Muscle layer of colon (tissue), 2 donors: ENCODE results near the gene TFIP11.

Experiments
- H3K27ac ChIP-seq: one replicate; pipeline ENCODE4 v1.7.0; 2013; ENCODE audit warnings: low read depth, mild to moderate bottlenecking, low read length, moderate library complexity
- H3K27me3 ChIP-seq, 2 donors: one replicate each; pipeline ENCODE4 v1.7.0; 2013; ENCODE audit warnings: low read length in 2 of 2, mild to moderate bottlenecking in 2 of 2; ENCODE audit not compliant: insufficient read depth in 2 of 2, control insufficient read depth in 1 of 2
- H3K36me3 ChIP-seq: one replicate; pipeline ENCODE4 v1.7.0; 2013; ENCODE audit warnings: mild to moderate bottlenecking, low read length; ENCODE audit not compliant: insufficient read depth
- H3K4me1 ChIP-seq: one replicate; pipeline ENCODE4 v1.7.0; 2013; ENCODE audit warnings: mild to moderate bottlenecking, low read length; ENCODE audit not compliant: insufficient read depth
- H3K4me3 ChIP-seq, 2 donors: one replicate each; pipeline ENCODE4 v1.7.0; 2013; ENCODE audit warnings: low read length in 2 of 2, low read depth in 1 of 2, mild to moderate bottlenecking in 1 of 2, moderate library complexity in 1 of 2
- H3K9ac ChIP-seq: one replicate; pipeline ENCODE4 v1.7.0; 2013; ENCODE audit warnings: low read length
- H3K9me3 ChIP-seq: one replicate; pipeline ENCODE4 v1.7.0; 2013; ENCODE audit warnings: mild to moderate bottlenecking, low read length
- donor health status: abdominal sarcoma.
- donor health status: Adenocarcinoma of cecum.

TFIP11 gene

DNA sequence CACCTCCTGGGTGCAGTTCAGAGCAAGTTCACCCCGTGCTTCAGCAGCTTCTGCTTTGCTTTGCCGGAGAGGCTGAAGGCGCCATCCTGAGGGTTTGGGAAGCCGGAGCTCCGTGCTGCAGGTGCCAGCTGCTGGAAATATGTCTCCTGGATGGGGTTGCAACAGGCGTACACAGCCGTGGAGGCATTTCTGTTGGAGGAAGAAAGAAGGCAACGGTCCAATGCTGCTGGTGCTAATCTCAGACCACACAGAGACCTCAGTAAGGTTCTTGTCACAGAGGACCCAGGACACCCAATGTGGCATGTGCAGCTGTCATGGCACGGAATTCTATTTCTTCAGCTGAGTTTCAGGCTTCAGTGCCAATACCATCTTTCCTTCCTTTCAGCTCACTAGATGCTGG lies 59.1 kb downstream of the TFIP11 start:
- Histone ChIP-seq H3K9ac (no peak overlapping the region), H3K36me3 (peaks cover 50% of the 10 kb centered on the region)

GRCh38 chr22:26452236-26453016 lies 59.8 kb downstream of the TFIP11 start:
- Histone ChIP-seq H3K4me3 (no peak overlapping the region), H3K27ac (no peak overlapping the region), H3K27me3 (no peaks in the 10 kb centered on the region), H3K36me3 (peaks cover 42% of the 10 kb centered on the region), H3K9me3 (no peaks in the 10 kb centered on the region), H3K4me1 (peaks cover 6% of the 10 kb centered on the region), H3K9ac (no peak overlapping the region)

More for the DNA sequence above, 59.1 kb downstream of the TFIP11 start:
- Histone ChIP-seq H3K4me3 (no peak overlapping the region), H3K9me3 (no peaks in the 10 kb centered on the region), H3K4me1 (no peaks in the 10 kb centered on the region), H3K27me3 (no peaks in the 10 kb centered on the region), H3K27ac (no peak overlapping the region)

DNA sequence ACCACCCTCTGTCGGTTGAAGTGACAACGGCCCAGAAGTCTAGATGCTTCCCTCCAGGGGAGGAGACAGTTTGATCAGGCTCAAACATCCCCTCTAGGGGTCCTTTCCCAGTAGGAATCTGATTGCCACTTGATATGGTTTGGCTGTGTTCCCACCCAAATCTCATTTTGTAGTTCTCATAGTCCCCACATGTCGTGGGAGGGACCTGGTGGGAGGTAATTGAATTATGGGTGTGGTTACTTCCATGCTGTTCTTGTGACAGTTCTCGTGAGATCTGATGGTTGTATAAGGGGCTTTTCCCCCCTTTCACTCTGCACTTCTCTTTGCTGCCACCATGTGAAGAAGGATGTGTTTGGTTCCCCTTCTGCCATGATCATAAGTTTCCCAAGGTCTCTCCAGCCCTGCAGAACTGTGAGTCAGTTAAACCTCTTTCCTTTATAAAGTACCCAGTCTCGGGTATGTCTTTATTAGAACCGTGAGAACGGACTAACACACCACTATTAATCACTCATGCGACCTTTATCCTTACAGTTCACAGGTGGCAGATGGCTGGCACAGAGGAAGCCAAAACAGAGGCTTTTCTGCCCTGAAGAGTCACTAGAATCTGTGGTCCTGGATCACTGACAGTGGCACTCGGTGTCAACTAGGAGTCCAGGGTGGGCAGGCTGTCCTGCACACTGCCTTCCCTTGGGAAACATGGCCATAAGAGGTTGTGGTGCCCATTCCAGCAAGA lies 61.7 kb downstream of the TFIP11 start:
- peaks cover 40% of the 10 kb centered on the region for H3K36me3 ChIP-seq
- no peak overlapping the region for H3K27ac ChIP-seq

DNA sequence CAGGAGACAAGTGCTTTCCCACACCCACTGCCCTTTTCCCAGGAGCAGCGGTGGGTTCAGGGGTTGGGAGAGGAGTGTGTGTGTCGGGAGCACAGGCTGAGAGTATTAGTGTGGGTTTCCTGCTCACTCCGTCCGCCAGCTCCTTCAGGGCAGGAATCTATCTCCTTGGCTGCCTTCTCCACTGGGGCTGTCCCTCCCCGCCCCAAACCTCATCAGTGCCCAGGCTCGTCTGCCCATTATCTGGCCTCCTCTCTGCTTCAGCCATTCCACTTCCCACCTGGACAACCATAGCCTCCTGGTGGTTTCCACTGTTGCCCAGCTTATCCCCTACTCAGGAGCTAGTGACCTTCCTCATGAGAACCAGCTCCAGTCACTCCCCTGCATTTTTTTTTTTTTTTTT lies 63.3 kb downstream of the TFIP11 start:
- peaks cover 37% of the 10 kb centered on the region for H3K36me3 ChIP-seq
- H3K4me1 ChIP-seq, result peaks cover 14% of the 10 kb centered on the region
- H3K9ac ChIP-seq, result no peak overlapping the region
- no peaks in the 10 kb centered on the region for H3K27me3 ChIP-seq
- no peak overlapping the region for H3K4me3 ChIP-seq
- no peaks in the 10 kb centered on the region for H3K9me3 ChIP-seq
- H3K27ac ChIP-seq, result no peak overlapping the region

More for the DNA sequence above, 61.7 kb downstream of the TFIP11 start:
- peaks cover 14% of the 10 kb centered on the region for H3K4me1 ChIP-seq
- H3K4me3 ChIP-seq, result no peak overlapping the region
- no peaks in the 10 kb centered on the region for H3K27me3 ChIP-seq
- H3K9me3 ChIP-seq, result no peaks in the 10 kb centered on the region
- H3K9ac ChIP-seq, result no peak overlapping the region

DNA sequence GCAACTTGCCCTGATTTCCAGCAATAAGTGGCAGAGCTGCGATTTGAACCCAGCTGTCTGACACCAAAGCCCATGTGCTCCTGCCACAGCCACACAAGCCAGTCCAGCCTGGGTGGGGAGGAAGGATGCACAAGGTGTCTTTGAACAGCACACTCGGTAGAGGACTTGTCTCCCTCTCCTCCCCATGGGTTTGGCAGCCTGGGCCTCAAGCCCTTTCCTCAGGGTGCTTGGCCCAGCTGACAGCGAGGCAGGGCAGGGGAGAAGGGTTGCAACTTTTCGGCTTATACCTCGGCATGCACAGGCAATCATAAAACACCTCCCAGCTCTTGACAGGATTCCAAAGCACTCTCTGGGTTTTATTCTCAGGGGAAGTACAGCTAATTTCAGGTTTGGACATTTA lies 63.9 kb downstream of the TFIP11 start:
- Histone ChIP-seq H3K9me3 (no peaks in the 10 kb centered on the region), H3K4me3 (no peak overlapping the region), H3K9ac (no peak overlapping the region), H3K27me3 (no peaks in the 10 kb centered on the region), H3K36me3 (peaks cover 31% of the 10 kb centered on the region), H3K4me1 (peaks cover 14% of the 10 kb centered on the region), H3K27ac (no peak overlapping the region)

- no peak overlapping the region for H3K27ac ChIP-seq
- peaks cover 14% of the 10 kb centered on the region for H3K4me1 ChIP-seq
- no peaks in the 10 kb centered on the region for H3K9me3 ChIP-seq
- H3K9ac ChIP-seq, result no peak overlapping the region
- peaks cover 25% of the 10 kb centered on the region for H3K36me3 ChIP-seq
- no peaks in the 10 kb centered on the region for H3K27me3 ChIP-seq
- H3K4me3 ChIP-seq, result peak overlapping the region in 1 of 2 donors; percentile 34
Measured at GRCh38 chr22:26447584-26448329, 64.5 kb downstream of the TFIP11 start.

GRCh38 chr22:26446808-26447515 lies 65.3 kb downstream of the TFIP11 start:
- no peaks in the 10 kb centered on the region for H3K9me3 ChIP-seq
- peak overlapping the region; percentile 24 for H3K27ac ChIP-seq
- peak overlapping the region in 1 of 2 donors; percentile 34 for H3K4me3 ChIP-seq
- peaks cover 14% of the 10 kb centered on the region for H3K4me1 ChIP-seq
- no peaks in the 10 kb centered on the region for H3K27me3 ChIP-seq
- H3K9ac ChIP-seq, result no peak overlapping the region
- peaks cover 17% of the 10 kb centered on the region for H3K36me3 ChIP-seq

- Histone ChIP-seq H3K4me1 (peaks cover 14% of the 10 kb centered on the region), H3K27ac (no peak overlapping the region), H3K9me3 (no peaks in the 10 kb centered on the region), H3K4me3 (no peak overlapping the region), H3K36me3 (peaks cover 5% of the 10 kb centered on the region), H3K27me3 (no peaks in the 10 kb centered on the region), H3K9ac (no peak overlapping the region)
Measured at GRCh38 chr22:26445577-26446275, 66.5 kb downstream of the TFIP11 start.

DNA sequence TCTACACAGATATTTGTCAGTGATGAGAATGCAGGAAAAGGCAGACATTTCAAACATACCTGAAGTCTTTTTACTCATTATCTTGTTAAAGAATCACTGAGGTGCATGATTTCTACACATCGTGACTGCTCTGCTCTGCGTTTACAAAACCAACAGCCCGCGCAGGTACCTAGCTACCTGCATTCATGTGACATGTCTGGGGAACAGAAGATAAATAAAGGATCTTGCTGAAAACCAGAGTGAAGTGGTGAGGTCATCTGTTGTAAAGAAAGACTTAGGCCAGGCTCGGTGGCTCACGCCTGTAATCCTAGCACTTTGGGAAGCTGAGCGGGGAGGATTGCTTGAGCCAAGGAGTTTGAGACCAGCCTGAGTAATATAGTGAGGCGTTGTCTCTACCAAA lies 67.5 kb downstream of the TFIP11 start:
- Histone ChIP-seq H3K9me3 (no peaks in the 10 kb centered on the region), H3K36me3 (no peaks in the 10 kb centered on the region), H3K27ac (no peak overlapping the region), H3K4me1 (peaks cover 14% of the 10 kb centered on the region), H3K9ac (no peak overlapping the region), H3K4me3 (no peak overlapping the region), H3K27me3 (no peaks in the 10 kb centered on the region)

- no peak overlapping the region for H3K9ac ChIP-seq
Measured at GRCh38 chr22:26443901-26444690, 68.2 kb downstream of the TFIP11 start.

More at GRCh38 chr22:26443901-26444690, 68.2 kb downstream of the TFIP11 start:
- H3K4me1 ChIP-seq, result peaks cover 14% of the 10 kb centered on the region
- no peak overlapping the region for H3K4me3 ChIP-seq
- H3K9me3 ChIP-seq, result no peaks in the 10 kb centered on the region
- no peaks in the 10 kb centered on the region for H3K27me3 ChIP-seq
- H3K36me3 ChIP-seq, result no peaks in the 10 kb centered on the region
- H3K27ac ChIP-seq, result no peak overlapping the region
